Hepatocyte (in vitro differentiated cells): Measurements from ENCODE around the gene PKD1L1. TPM values are rescaled to one million over a fixed set of nuclear protein-coding genes. Genes with fewer than 3 reads are reported as not detected.

Experiments
- DNase-seq: peaks from one replicate; pipeline ENCODE4 v3.0.0-alpha.2; 2016; ENCODE audit warnings: low spot score
- H2AFZ ChIP-seq: fragments of 200-600 bp; sonication (generic); 2 replicates; pipeline ENCODE4 v1.6.0; 2016; ENCODE audit warnings: antibody characterized with exemption, mild to moderate bottlenecking
- H3K27ac ChIP-seq: fragments of 200-600 bp; sonication (generic); 2 replicates; pipeline ENCODE4 v1.5.1; 2016; ENCODE audit warnings: mild to moderate bottlenecking
- H3K27me3 ChIP-seq: fragments of 200-600 bp; sonication (generic); 2 replicates; pipeline ENCODE4 v1.6.1; 2016
- H3K36me3 ChIP-seq: fragments of 200-600 bp; sonication (generic); replicated peaks from 2 replicates; pipeline ENCODE4 v1.5.1; 2016; ENCODE audit warnings: low read depth; ENCODE audit not compliant: insufficient read depth
- H3K4me1 ChIP-seq: fragments of 200-600 bp; sonication (generic); 2 replicates; pipeline ENCODE4 v1.5.1; 2016; ENCODE audit warnings: mild to moderate bottlenecking, moderate library complexity; ENCODE audit not compliant: insufficient read depth
- H3K4me2 ChIP-seq: fragments of 200-600 bp; sonication (generic); 2 replicates; pipeline ENCODE4 v1.6.0; 2016
- H3K4me3 ChIP-seq: fragments of 200-600 bp; sonication (generic); 2 replicates; pipeline ENCODE4 v1.5.1; 2016; ENCODE audit warnings: mild to moderate bottlenecking
- H3K79me2 ChIP-seq: fragments of 200-600 bp; sonication (generic); 2 replicates; pipeline ENCODE4 v1.6.0; 2017; ENCODE audit warnings: mild to moderate bottlenecking
- H3K9me2 ChIP-seq: fragments of 200-600 bp; sonication (generic); replicated peaks from 2 replicates; pipeline ENCODE4 v1.6.0; 2017; ENCODE audit warnings: mild to moderate bottlenecking; ENCODE audit not compliant: insufficient read depth
- H3K9me3 ChIP-seq: fragments of 200-600 bp; sonication (generic); 2 replicates; pipeline ENCODE4 v1.5.1; 2016; ENCODE audit warnings: low read depth, mild to moderate bottlenecking
- H4K20me1 ChIP-seq: fragments of 200-600 bp; sonication (generic); 2 replicates; pipeline ENCODE4 v1.6.0; 2016; ENCODE audit warnings: mild to moderate bottlenecking; ENCODE audit not compliant: insufficient read depth, poor library complexity, severe bottlenecking
- CTCF ChIP-seq: fragments of 200-600 bp; sonication (generic); IDR thresholded peaks from 2 replicates; pipeline ENCODE4 v1.5.1; 2016; ENCODE audit warnings: antibody characterized with exemption, mild to moderate bottlenecking; ENCODE audit not compliant: poor library complexity
- EZH2 ChIP-seq: fragments of 200-600 bp; sonication (generic); IDR thresholded peaks from 2 replicates; pipeline ENCODE4 v1.6.1; 2016; ENCODE audit warnings: antibody characterized with exemption, mild to moderate bottlenecking, borderline replicate concordance
- EZH2phosphoT487 ChIP-seq: fragments of 200-600 bp; sonication (generic); IDR thresholded peaks from one replicate; pipeline ENCODE4 v1.6.1; 2018; ENCODE audit warnings: antibody characterized with exemption, mild to moderate bottlenecking, low read depth, moderate library complexity; ENCODE audit not compliant: unreplicated experiment, severe bottlenecking
- WGBS: methylation state at CpG from one replicate; pipeline ENCODE4 v1.1.6; 2016; ENCODE audit warnings: low lambda C conversion rate; ENCODE audit errors: missing lambda C conversion rate; 5-methylcytosine and 5-hydroxymethylcytosine counted together
- polyA plus RNA-seq: library from polyadenylated mRNA; unstranded; fragments of >200 nt; fragmentation: Nextera tagmentation; extraction: Ambion mirVana; gene quantifications from 2 replicates; pipeline ENCODE4 v1.2.1, GENCODE V29; 2016
- total RNA-seq: library from RNA; depleted of rRNA; stranded (reverse); fragments of >200 nt; gene quantifications from 2 replicates; pipeline ENCODE4 v1.2.3, GENCODE V29; 2014

PKD1L1 gene
- total and polyA plus RNA-seq, 2 experiments from 2014 or later = 0.07 TPM

- no peak overlapping the region for H3K27ac ChIP-seq
- TF ChIP-seq EZH2phosphoT487 = no peak
- no peak for TF ChIP-seq EZH2
- TF ChIP-seq CTCF = no peak
- H3K9me2 ChIP-seq = no peaks in the 10 kb centered on the region
- H3K36me3 ChIP-seq = no peaks in the 10 kb centered on the region
- WGBS = 71% methylated on average over 2 of the region's 2 CpGs
- H3K9me3 ChIP-seq = no peaks in the 10 kb centered on the region
- no peak overlapping the region for H2AFZ ChIP-seq
- no peaks in the 10 kb centered on the region for H3K4me1 ChIP-seq
- no peak overlapping the region for H3K4me2 ChIP-seq
- H3K4me3 ChIP-seq = no peak overlapping the region
- no peaks in the 10 kb centered on the region for H3K27me3 ChIP-seq
- DNase-seq = no peak
- H3K79me2 ChIP-seq = no peaks in the 10 kb centered on the region
- H4K20me1 ChIP-seq = no peaks in the 10 kb centered on the region
Observed at GRCh38 chr7:47915616-47915976, 32.7 kb downstream of the PKD1L1 start.

GRCh38 chr7:47914717-47915615 is 33.3 kb downstream of the PKD1L1 start:
- 26% methylated on average over 5 of the region's 5 CpGs for WGBS
- Histone ChIP-seq H2AFZ (no peak overlapping the region), H3K4me2 (no peak overlapping the region)

GRCh38 chr7:47912332-47912731 is 35.9 kb downstream of the PKD1L1 start:
- Histone ChIP-seq H3K4me1 (no peaks in the 10 kb centered on the region), H3K4me2 (no peak overlapping the region), H4K20me1 (no peaks in the 10 kb centered on the region), H3K36me3 (no peaks in the 10 kb centered on the region), H3K79me2 (no peaks in the 10 kb centered on the region), H2AFZ (no peak overlapping the region), H3K4me3 (no peak overlapping the region), H3K9me3 (no peaks in the 10 kb centered on the region), H3K27ac (no peak overlapping the region), H3K27me3 (no peaks in the 10 kb centered on the region), H3K9me2 (no peaks in the 10 kb centered on the region)
- TF ChIP-seq EZH2 = no peak
- TF ChIP-seq EZH2phosphoT487 = no peak
- TF ChIP-seq CTCF = no peak
- DNase-seq = no peak
- WGBS = 98% methylated on average over 6 of the region's 6 CpGs

More at GRCh38 chr7:47914717-47915615, 33.3 kb downstream of the PKD1L1 start:
- no peaks in the 10 kb centered on the region for H3K9me2 ChIP-seq
- H4K20me1 ChIP-seq = no peaks in the 10 kb centered on the region
- H3K27ac ChIP-seq = peak overlapping the region; percentile 51
- no peak overlapping the region for H3K4me3 ChIP-seq
- TF ChIP-seq CTCF (no peak), EZH2 (no peak), EZH2phosphoT487 (no peak)
- H3K36me3 ChIP-seq = no peaks in the 10 kb centered on the region
- H3K4me1 ChIP-seq = no peaks in the 10 kb centered on the region
- H3K79me2 ChIP-seq = no peaks in the 10 kb centered on the region
- no peak for DNase-seq
- H3K27me3 ChIP-seq = no peaks in the 10 kb centered on the region
- H3K9me3 ChIP-seq = no peaks in the 10 kb centered on the region
